GM18511 (cell line): ENCODE results near the gene SPRED2.

ENCODE experiments used
- ATAC-seq: cut with Tn5 transposase; IDR thresholded peaks from one replicate; pipeline ENCODE4 v1.9.1; 2021; ENCODE audit warnings: mild to moderate bottlenecking, moderate library complexity; ENCODE audit not compliant: unreplicated experiment

SPRED2 gene

DNA sequence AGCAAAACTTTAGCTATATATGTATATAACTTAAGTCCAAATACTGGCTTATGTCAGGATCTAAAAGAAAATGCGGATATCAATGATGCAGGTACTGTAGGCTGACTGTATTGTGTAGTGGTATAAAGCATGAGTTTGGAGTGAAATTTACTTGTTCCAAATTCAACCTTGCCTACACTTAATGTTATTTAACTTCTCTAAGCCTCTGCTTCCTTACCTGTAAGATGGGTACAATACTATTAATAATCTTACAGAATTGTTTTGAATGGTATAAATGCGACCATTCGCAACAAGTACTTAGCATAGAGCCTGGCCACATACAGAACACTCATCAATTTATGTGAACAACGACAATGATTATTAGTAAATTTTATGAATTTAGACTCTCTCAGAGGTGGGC, 62.4 kb downstream of the SPRED2 start:
- no peak for ATAC-seq

DNA sequence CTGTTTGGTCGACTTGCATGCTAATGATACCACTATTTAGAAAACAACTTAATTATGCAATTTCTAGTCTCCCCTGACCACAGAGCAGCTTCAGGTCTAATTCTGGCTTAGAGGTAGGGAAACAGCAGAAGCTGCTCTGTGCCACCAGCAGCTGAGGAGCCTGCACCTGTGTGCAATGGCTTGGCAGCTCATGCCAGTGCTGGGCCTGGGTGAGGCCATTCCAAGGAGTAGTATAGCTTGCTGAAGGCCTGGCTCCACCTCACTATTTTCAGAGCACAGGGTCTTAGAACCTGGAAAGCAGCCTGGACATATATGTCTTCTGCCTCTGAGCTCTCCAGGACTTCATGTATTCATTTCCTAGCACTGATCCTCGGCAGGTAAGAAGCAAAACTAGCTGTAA, 62.8 kb downstream of the SPRED2 start:
- ATAC-seq, result no peak

DNA sequence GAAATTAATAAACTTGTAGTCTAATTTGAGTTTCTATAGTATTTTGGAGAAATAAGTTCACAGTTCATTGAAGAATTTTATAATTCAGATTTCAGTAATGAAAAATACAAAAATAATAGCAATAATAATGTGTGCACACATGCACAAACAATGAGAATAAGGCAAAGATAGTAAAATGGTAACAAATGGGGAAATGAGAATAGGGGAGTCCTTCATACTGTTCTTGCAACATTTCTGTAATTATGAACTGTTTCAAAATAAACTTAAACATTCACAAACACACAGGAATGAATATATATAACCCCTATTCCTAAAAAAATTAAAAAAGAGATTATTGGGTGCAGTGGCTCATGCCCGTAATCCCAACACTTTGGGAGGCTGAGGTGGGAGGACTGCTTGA, 63.9 kb downstream of the SPRED2 start:
- ATAC-seq, result no peak

DNA sequence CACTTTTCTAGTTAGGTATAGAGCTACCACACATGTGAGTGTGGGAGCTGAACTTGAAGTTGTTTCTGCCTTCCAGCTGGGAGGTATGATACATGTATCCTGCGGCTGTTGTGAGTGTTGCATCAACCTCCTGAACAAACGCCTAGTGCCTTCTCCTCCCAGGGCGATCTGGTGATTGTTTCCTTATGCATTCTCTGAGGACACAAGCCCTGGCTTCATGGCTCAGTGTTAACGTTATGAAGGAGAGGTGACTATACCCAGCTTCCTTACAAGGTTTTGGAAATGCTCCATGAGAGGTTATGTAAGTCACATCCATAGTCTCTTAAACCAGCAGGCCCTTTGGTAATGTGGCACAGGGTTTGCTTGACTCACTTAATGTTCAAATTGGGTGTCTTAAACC, 64.9 kb downstream of the SPRED2 start:
- no peak for ATAC-seq

GRCh38 chr2:65366595-65367125, 65.7 kb downstream of the SPRED2 start:
- ATAC-seq, result peak; percentile 59

- no peak for ATAC-seq
Observed at GRCh38 chr2:65364986-65365733, 67.2 kb downstream of the SPRED2 start.

DNA sequence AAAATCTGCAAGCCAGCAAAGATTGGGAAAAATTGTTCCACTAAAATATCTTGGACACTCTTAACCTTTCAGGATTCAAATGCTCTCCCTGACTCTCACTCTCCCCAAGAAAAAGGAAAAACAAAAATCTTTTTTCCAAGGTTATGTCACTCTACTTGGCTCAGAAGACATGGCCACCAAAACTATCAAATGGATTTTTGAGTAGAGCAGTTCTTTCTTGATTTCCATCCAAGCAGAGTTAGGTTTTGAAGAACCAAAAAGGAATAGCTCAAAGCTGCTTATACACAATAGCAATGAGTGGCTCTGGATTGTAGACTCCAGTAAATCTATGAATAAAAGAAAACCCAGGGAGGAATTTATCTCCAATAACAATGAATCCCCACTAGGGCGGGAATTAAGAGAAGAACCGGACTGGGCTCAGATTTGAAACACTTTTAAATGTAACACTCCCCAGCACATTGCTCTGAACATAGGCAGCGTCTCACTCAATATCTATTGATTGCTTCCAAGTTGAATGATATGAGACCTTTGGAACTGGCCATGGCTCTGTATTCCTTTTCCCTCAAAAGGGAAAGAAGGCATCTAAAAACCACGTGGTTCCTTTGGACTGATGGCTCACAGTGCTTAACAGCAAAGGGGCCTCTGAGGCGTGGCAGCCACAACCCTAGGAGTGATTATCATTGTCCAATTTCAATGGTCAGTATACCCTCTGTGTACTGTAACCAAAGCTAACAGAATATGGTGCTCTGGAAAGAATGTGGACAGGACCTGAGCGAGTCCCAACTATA, 68.3 kb downstream of the SPRED2 start:
- no peak for ATAC-seq

- no peak for ATAC-seq
Observed at GRCh38 chr2:65361623-65362022, 70.8 kb downstream of the SPRED2 start.

DNA sequence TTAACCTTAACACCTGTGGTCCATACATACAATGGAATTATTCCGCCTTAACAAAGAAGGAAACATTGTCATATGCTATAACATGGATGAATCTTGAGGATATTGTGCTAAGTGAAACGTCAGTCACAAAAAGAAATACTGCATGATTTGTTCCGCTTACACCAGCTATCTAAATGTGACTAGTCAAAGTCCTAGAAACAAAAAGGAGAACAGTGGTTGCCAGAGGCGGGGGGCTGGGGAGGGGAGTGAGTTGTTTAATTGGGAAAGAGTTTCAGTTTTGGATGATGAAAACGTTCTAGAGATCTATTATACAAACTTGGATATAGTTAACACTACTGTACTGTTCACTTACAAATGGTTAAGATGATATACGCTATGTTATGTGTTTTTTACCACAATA, 72.0 kb downstream of the SPRED2 start:
- no peak for ATAC-seq

- ATAC-seq, result no peak
Observed at GRCh38 chr2:65358678-65359400, 73.6 kb downstream of the SPRED2 start.

DNA sequence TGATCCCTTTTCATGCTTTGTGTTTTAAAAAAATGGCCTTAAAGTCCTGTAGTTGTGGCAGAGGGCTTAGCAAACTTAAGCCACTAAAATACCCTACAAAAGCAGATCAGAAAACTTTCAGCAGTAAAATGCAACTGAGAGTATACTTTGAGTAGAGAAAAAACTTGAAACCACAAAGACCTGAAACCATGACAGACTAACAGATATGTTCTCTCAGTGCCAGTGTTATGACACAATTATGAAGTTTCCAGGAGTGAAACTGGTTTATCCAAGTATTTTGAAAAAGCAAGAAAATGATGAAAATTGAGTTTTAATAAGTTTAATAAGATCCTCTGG, 74.5 kb downstream of the SPRED2 start:
- ATAC-seq, result peak; percentile 91

GRCh38 chr2:65357095-65357958, 75.1 kb downstream of the SPRED2 start:
- peak; percentile 59 for ATAC-seq

GRCh38 chr2:65355186-65355831, 77.1 kb downstream of the SPRED2 start:
- no peak for ATAC-seq

GRCh38 chr2:65354773-65355172, 77.6 kb downstream of the SPRED2 start:
- no peak for ATAC-seq

GRCh38 chr2:65353927-65354326, 78.5 kb downstream of the SPRED2 start:
- ATAC-seq, result no peak

GRCh38 chr2:65353046-65353445, 79.4 kb downstream of the SPRED2 start:
- ATAC-seq, result no peak

DNA sequence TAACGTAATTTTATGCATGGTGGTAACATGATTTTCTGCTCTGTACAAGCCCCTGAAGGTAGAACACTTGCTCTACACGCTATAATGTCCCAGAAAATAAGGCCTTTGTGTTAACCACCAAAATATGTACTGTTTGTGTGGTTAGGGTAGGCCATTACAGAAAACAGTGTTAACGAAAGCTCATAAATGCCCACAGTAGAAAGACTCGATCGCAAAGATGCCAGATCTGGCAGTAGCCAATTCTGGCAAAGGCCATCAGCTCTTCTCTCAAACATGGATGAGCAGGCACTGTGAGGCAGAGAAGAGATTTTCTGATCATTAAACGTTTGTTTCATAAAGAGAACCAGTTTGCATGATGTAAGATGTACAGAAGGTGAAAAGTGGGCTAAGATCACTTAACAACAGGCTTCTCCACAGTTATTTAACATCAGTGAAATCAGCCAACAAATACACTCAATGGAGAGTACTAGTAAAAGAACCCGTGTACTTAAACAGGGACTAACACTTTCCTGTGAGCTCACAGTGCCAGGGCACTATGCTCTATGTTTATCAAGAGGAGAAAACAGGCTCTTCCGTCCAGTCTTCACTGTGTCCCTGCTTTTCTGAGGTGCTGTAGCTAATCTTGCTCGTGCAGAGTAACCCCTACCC, 80.3 kb downstream of the SPRED2 start:
- no peak for ATAC-seq

DNA sequence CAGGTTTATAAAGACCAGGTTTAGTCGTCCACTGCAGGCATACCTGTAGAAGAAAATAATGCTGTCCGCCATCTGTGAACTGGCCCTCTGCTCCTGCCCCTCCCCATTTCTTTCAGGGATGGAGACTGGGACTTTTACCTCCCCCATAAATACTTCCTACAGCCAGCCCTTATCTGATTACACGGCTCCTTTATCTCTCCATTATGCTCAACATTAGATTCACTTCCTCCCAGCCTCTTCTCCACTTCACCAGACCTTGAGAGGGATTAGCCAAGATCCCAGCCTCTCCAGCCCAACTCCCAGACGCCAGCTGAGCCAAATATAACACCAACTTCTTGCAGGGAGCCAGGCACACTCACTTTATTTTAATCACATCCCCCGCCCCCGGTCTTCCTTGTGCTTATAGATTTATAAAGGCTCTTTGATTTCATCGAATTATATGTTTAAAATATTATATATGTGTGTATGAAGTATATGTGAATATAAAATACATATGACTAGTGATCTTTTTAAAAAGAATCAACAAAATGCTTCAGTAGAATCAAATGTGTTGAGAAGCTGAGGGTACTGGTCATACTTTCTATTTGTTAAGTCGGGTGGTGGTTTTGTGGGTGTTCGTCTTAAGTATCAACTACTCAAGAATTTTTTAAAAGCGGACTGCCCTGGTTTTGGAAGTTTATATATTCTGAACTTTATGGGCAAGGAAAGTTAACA, 81.0 kb downstream of the SPRED2 start:
- no peak for ATAC-seq

GRCh38 chr2:65350651-65351056, 81.7 kb downstream of the SPRED2 start:
- ATAC-seq, result peak; percentile 63
